T-helper 17 cell (primary cell): Measurements from ENCODE around the gene POLR1G. TPM values are rescaled to one million over a fixed set of nuclear protein-coding genes. Genes with fewer than 3 reads are reported as not detected.
"Not testable (repeated sequence)": the region's sequence is repeated elsewhere in the genome, so short reads cannot be mapped to it uniquely, and the experiment has no call there.

ENCODE experiments used
- ATAC-seq: fragments of 150-1000 bp; cut with Tn5 transposase; 2 replicates; pipeline ENCODE4 v1.10.0; 2021; ENCODE audit warnings: mild to moderate bottlenecking, moderate library complexity
- DNase-seq, 3 donors: peaks; one replicate each; pipeline versions ENCODE4 v3.0.0 to v3.0.0-alpha.2; 2020 to 2021
- H3K9me3 ChIP-seq: one replicate; pipeline ENCODE4 v1.7.0; 2013; ENCODE audit warnings: low read length, mild to moderate bottlenecking; ENCODE audit not compliant: control insufficient read depth, poor library complexity, severe bottlenecking
- H3K27ac Mint-ChIP-seq: one replicate; pipeline ENCODE4 v1.8.0; 2022; ENCODE audit warnings: mild to moderate bottlenecking, moderate library complexity, mixed read lengths
- H3K27me3 Mint-ChIP-seq: one replicate; pipeline ENCODE4 v1.8.0; 2022; ENCODE audit warnings: mixed read lengths
- H3K36me3 Mint-ChIP-seq: one replicate; pipeline ENCODE4 v1.8.0; 2022; ENCODE audit warnings: low read depth, mixed read lengths
- H3K4me1 Mint-ChIP-seq: one replicate; pipeline ENCODE4 v1.8.0; 2022; ENCODE audit warnings: mild to moderate bottlenecking, mixed read lengths
- H3K4me3 Mint-ChIP-seq: one replicate; pipeline ENCODE4 v1.8.0; 2022; ENCODE audit warnings: mild to moderate bottlenecking, moderate library complexity, mixed read lengths
- total RNA-seq, 4 donors: library from RNA in 2 of 4; stranded (reverse) in 2 of 4; gene quantifications; one replicate each; pipeline ENCODE4 v1.2.3 and lab custom pipeline; 2022 to 2026

Gene POLR1G
- total RNA-seq, 2 donors from 2014 or later = 0.91 to 1.0 TPM

- not testable (repeated sequence) for H3K27ac Mint-ChIP-seq, DNase-seq, H3K4me3 Mint-ChIP-seq, ATAC-seq, H3K9me3 ChIP-seq, H3K4me1 Mint-ChIP-seq, H3K36me3 Mint-ChIP-seq, H3K27me3 Mint-ChIP-seq
These were observed 26.1 kb downstream of the POLR1G start for GRCh38 chr19:45432543-45432942.

GRCh38 chr19:45437328-45437727 is 30.9 kb downstream of the POLR1G start:
- no peak overlapping the region for H3K4me3 Mint-ChIP-seq
- H3K36me3 Mint-ChIP-seq = no peaks in the 10 kb centered on the region
- H3K4me1 Mint-ChIP-seq = peaks cover 13% of the 10 kb centered on the region
- ATAC-seq = no peak
- H3K27ac Mint-ChIP-seq = no peak overlapping the region
- no peaks in the 10 kb centered on the region for H3K27me3 Mint-ChIP-seq
- no peak for DNase-seq
- H3K9me3 ChIP-seq = no peaks in the 10 kb centered on the region

GRCh38 chr19:45439190-45439568 is 32.7 kb downstream of the POLR1G start:
- Mint-ChIP-seq H3K4me1 (peaks cover 24% of the 10 kb centered on the region), H3K27ac (peak overlapping the region; percentile 84)

GRCh38 chr19:45439569-45440258 is 33.3 kb downstream of the POLR1G start:
- no peaks in the 10 kb centered on the region for H3K9me3 ChIP-seq
- peak overlapping the region; percentile 84 for H3K27ac Mint-ChIP-seq
- DNase-seq = peak; percentile 75 to 81 (median 77)
- no peaks in the 10 kb centered on the region for H3K27me3 Mint-ChIP-seq
- H3K4me1 Mint-ChIP-seq = peaks cover 28% of the 10 kb centered on the region
- ATAC-seq = peak; percentile 59
- peak overlapping the region; percentile 87 for H3K4me3 Mint-ChIP-seq
- H3K36me3 Mint-ChIP-seq = no peaks in the 10 kb centered on the region

More at GRCh38 chr19:45439190-45439568, 32.7 kb downstream of the POLR1G start:
- ATAC-seq (no peak), DNase-seq (no peak)
- H3K27me3 Mint-ChIP-seq = no peaks in the 10 kb centered on the region
- no peaks in the 10 kb centered on the region for H3K36me3 Mint-ChIP-seq
- H3K4me3 Mint-ChIP-seq = peak overlapping the region; percentile 87
- no peaks in the 10 kb centered on the region for H3K9me3 ChIP-seq

GRCh38 chr19:45440259-45440638 is 33.8 kb downstream of the POLR1G start:
- H3K9me3 ChIP-seq = no peaks in the 10 kb centered on the region
- no peak for DNase-seq
- Mint-ChIP-seq H3K4me3 (peak overlapping the region; percentile 87), H3K27me3 (no peaks in the 10 kb centered on the region), H3K4me1 (peaks cover 33% of the 10 kb centered on the region), H3K27ac (peak overlapping the region; percentile 84), H3K36me3 (no peaks in the 10 kb centered on the region)
- no peak for ATAC-seq

- Mint-ChIP-seq H3K36me3 (no peaks in the 10 kb centered on the region), H3K27me3 (no peaks in the 10 kb centered on the region), H3K4me3 (peak overlapping the region; percentile 87), H3K4me1 (peaks cover 38% of the 10 kb centered on the region), H3K27ac (peak overlapping the region; percentile 84)
- no peak for DNase-seq
- no peak for ATAC-seq
- H3K9me3 ChIP-seq = no peaks in the 10 kb centered on the region
These were observed 34.6 kb downstream of the POLR1G start for GRCh38 chr19:45440873-45441654.

GRCh38 chr19:45442408-45442777 is 35.9 kb downstream of the POLR1G start:
- no peak for ATAC-seq
- no peaks in the 10 kb centered on the region for H3K9me3 ChIP-seq
- Mint-ChIP-seq H3K4me1 (peaks cover 43% of the 10 kb centered on the region), H3K27me3 (no peaks in the 10 kb centered on the region), H3K4me3 (peak overlapping the region; percentile 98), H3K36me3 (peaks cover under 1% of the 10 kb centered on the region), H3K27ac (peak overlapping the region; percentile 97)
- no peak for DNase-seq

GRCh38 chr19:45442778-45443461 is 36.5 kb downstream of the POLR1G start:
- Mint-ChIP-seq H3K4me3 (peak overlapping the region; percentile 98), H3K27ac (peak overlapping the region; percentile 97), H3K36me3 (peaks cover 3% of the 10 kb centered on the region), H3K27me3 (no peaks in the 10 kb centered on the region), H3K4me1 (peaks cover 45% of the 10 kb centered on the region)
- peak in 2 of 3 donors; percentile 27 to 32 for DNase-seq
- peak; percentile 32 for ATAC-seq
- H3K9me3 ChIP-seq = no peaks in the 10 kb centered on the region

GRCh38 chr19:45443462-45444317 is 37.2 kb downstream of the POLR1G start:
- no peaks in the 10 kb centered on the region for H3K9me3 ChIP-seq
- Mint-ChIP-seq H3K4me1 (peaks cover 50% of the 10 kb centered on the region), H3K4me3 (peak overlapping the region; percentile 98), H3K36me3 (peaks cover 5% of the 10 kb centered on the region), H3K27me3 (no peaks in the 10 kb centered on the region), H3K27ac (peak overlapping the region; percentile 97)
- peak; percentile 32 to 49 (median 48) for DNase-seq
- peak; percentile 4 for ATAC-seq

GRCh38 chr19:45444318-45445041 is 38.0 kb downstream of the POLR1G start:
- H3K27me3 Mint-ChIP-seq = no peaks in the 10 kb centered on the region
- peak overlapping the region; percentile 97 for H3K27ac Mint-ChIP-seq
- peaks cover 5% of the 10 kb centered on the region for H3K36me3 Mint-ChIP-seq
- ATAC-seq = peak; percentile 69
- H3K9me3 ChIP-seq = no peaks in the 10 kb centered on the region
- H3K4me1 Mint-ChIP-seq = peaks cover 56% of the 10 kb centered on the region
- peak overlapping the region; percentile 98 for H3K4me3 Mint-ChIP-seq
- DNase-seq = peak; percentile 77 to 86 (median 81)

GRCh38 chr19:45445139-45445538 is 38.7 kb downstream of the POLR1G start:
- Mint-ChIP-seq H3K27me3 (no peaks in the 10 kb centered on the region), H3K27ac (peak overlapping the region; percentile 97)
- no peak for ATAC-seq

GRCh38 chr19:45446295-45446694 is 39.9 kb downstream of the POLR1G start:
- Mint-ChIP-seq H3K36me3 (peaks cover 5% of the 10 kb centered on the region), H3K27ac (peak overlapping the region; percentile 97)
- no peak for DNase-seq

More at GRCh38 chr19:45445139-45445538, 38.7 kb downstream of the POLR1G start:
- H3K9me3 ChIP-seq = no peaks in the 10 kb centered on the region
- H3K4me1 Mint-ChIP-seq = peaks cover 59% of the 10 kb centered on the region
- peaks cover 5% of the 10 kb centered on the region for H3K36me3 Mint-ChIP-seq
- H3K4me3 Mint-ChIP-seq = peak overlapping the region; percentile 66
- no peak for DNase-seq

More at GRCh38 chr19:45446295-45446694, 39.9 kb downstream of the POLR1G start:
- no peak for ATAC-seq
- Mint-ChIP-seq H3K4me1 (peaks cover 57% of the 10 kb centered on the region), H3K27me3 (no peaks in the 10 kb centered on the region), H3K4me3 (peak overlapping the region; percentile 43)
- H3K9me3 ChIP-seq = no peaks in the 10 kb centered on the region
